IMR-90 (cell line): Measurements from ENCODE around the gene AHNAK. TPM values are rescaled to one million over a fixed set of nuclear protein-coding genes. Genes with fewer than 3 reads are reported as not detected.

Experiments used
- ATAC-seq: fragments of 200-7000 bp; cut with Tn5 transposase; 2 replicates; pipeline ENCODE4 v1.9.1; 2020; ENCODE audit warnings: low read depth, mild to moderate bottlenecking, moderate library complexity
- BruUV-seq: library from RNA; stranded (reverse); fragments of 400-500 nt; replicated peaks from 2 replicates; lab custom pipeline; 2021; lab: Mats Ljungman, UMichigan
- CTCF ChIA-PET: fragments of 300-600 bp; formaldehyde crosslinking; extraction: SDS; loops from one replicate; lab custom pipeline; 2021; ENCODE audit warnings: antibody characterized with exemption; lab: Yijun Ruan, JAX
- POLR2A ChIA-PET: fragments of 300-600 bp; sonication (Branson Sonifier 250); formaldehyde crosslinking; loops from one replicate; lab custom pipeline; 2022; ENCODE audit warnings: antibody characterized with exemption; ENCODE audit not compliant: unreplicated experiment; lab: Charles Lee
- DNase-seq: peaks from one replicate; pipeline ENCODE4 v3.0.0; 2013
- H2AFZ ChIP-seq: replicated peaks from 2 replicates; pipeline ENCODE3; 2013; ENCODE audit warnings: low read length, mild to moderate bottlenecking; ENCODE audit not compliant: poor library complexity
- H2AK5ac ChIP-seq: 2 replicates; pipeline ENCODE4 v1.6.1; 2013; ENCODE audit warnings: low read depth, low read length, inconsistent platforms
- H2AK9ac ChIP-seq: replicated peaks from 2 replicates; pipeline ENCODE3; 2013; ENCODE audit warnings: mild to moderate bottlenecking, low read depth, low read length, moderate library complexity; ENCODE audit not compliant: poor library complexity
- H2BK120ac ChIP-seq: 2 replicates; pipeline ENCODE4 v1.6.1; 2013; ENCODE audit warnings: low read depth, low read length, inconsistent platforms
- H2BK15ac ChIP-seq: 3 replicates; pipeline ENCODE4 v1.6.1; 2013; ENCODE audit warnings: low read depth, low read length, inconsistent platforms
- H2BK20ac ChIP-seq: 2 replicates; pipeline ENCODE4 v1.6.1; 2013; ENCODE audit warnings: low read depth, mild to moderate bottlenecking, inconsistent platforms, low read length, moderate library complexity
- H2BK5ac ChIP-seq: 2 replicates; pipeline ENCODE4 v1.6.1; 2013; ENCODE audit warnings: mild to moderate bottlenecking, low read depth, low read length, inconsistent platforms; ENCODE audit not compliant: poor library complexity, severe bottlenecking
- H3K14ac ChIP-seq: replicated peaks from 2 replicates; pipeline ENCODE4 v1.6.1; 2013; ENCODE audit warnings: low read depth, low read length, inconsistent platforms
- H3K18ac ChIP-seq: 2 replicates; pipeline ENCODE4 v1.6.1; 2013; ENCODE audit warnings: low read depth, low read length, control low read depth
- H3K23ac ChIP-seq: 2 replicates; pipeline ENCODE4 v1.6.1; 2013; ENCODE audit warnings: low read depth, low read length, inconsistent platforms
- H3K27ac ChIP-seq: 2 replicates; pipeline ENCODE4 v1.5.1; 2013; ENCODE audit warnings: mild to moderate bottlenecking, control low read depth, low read length; ENCODE audit not compliant: insufficient read depth
- H3K27me3 ChIP-seq: 2 replicates; pipeline ENCODE4 v1.6.1; 2013; ENCODE audit warnings: low read length; ENCODE audit not compliant: control insufficient read depth, insufficient read depth
- H3K36me3 ChIP-seq: 2 replicates; pipeline ENCODE4 v1.6.1; 2013; ENCODE audit warnings: low read length, mixed read lengths; ENCODE audit not compliant: control insufficient read depth, insufficient read depth
- H3K4ac ChIP-seq: 2 replicates; pipeline ENCODE4 v1.6.1; 2013; ENCODE audit warnings: low read depth, low read length, inconsistent platforms
- H3K4me1 ChIP-seq: 2 replicates; pipeline ENCODE4 v1.6.1; 2013; ENCODE audit warnings: low read length, mixed read lengths; ENCODE audit not compliant: control insufficient read depth, insufficient read depth
- H3K4me2 ChIP-seq: 2 replicates; pipeline ENCODE4 v1.6.1; 2013; ENCODE audit warnings: low read depth, mild to moderate bottlenecking, control low read depth, low read length, moderate library complexity
- H3K4me3 ChIP-seq: 2 replicates; pipeline ENCODE4 v1.5.1; 2013; ENCODE audit warnings: low read depth, mild to moderate bottlenecking, control low read depth, low read length, moderate library complexity; ENCODE audit not compliant: insufficient read depth
- H3K56ac ChIP-seq: 2 replicates; pipeline ENCODE4 v1.6.1; 2013; ENCODE audit warnings: low read length, inconsistent platforms; ENCODE audit not compliant: insufficient read depth; ENCODE audit errors: extremely low read depth
- H3K79me1 ChIP-seq, 2 experiments: 2 replicates each; pipeline ENCODE4 v1.6.1; 2013; ENCODE audit warnings: low read length in 2 of 2, inconsistent platforms in 1 of 2, low read depth in 1 of 2
- H3K9ac ChIP-seq: 2 replicates; pipeline ENCODE4 v1.6.1; 2013; ENCODE audit warnings: low read depth, low read length, control low read depth
- H3K9me1 ChIP-seq: 2 replicates; pipeline ENCODE4 v1.6.1; 2013; ENCODE audit warnings: low read length, inconsistent platforms; ENCODE audit not compliant: insufficient read depth
- H3K9me3 ChIP-seq: 2 replicates; pipeline ENCODE4 v1.6.1; 2013; ENCODE audit warnings: low read length; ENCODE audit not compliant: control insufficient read depth, insufficient read depth
- H4K20me1 ChIP-seq: 2 replicates; pipeline ENCODE4 v1.6.1; 2013; ENCODE audit warnings: low read length, inconsistent platforms; ENCODE audit not compliant: insufficient read depth
- H4K5ac ChIP-seq: 2 replicates; pipeline ENCODE4 v1.6.1; 2013; ENCODE audit warnings: mild to moderate bottlenecking, low read depth, low read length, control low read depth
- H4K8ac ChIP-seq, 2 experiments: 2 replicates each; pipeline ENCODE4 v1.6.1; 2013; ENCODE audit warnings: low read depth in 2 of 2, low read length in 2 of 2, control low read depth in 1 of 2, inconsistent platforms in 1 of 2
- H4K91ac ChIP-seq: 2 replicates; pipeline ENCODE4 v1.6.1; 2013; ENCODE audit warnings: low read depth, low read length, inconsistent platforms; ENCODE audit not compliant: insufficient read depth
- BHLHE40 ChIP-seq: fragments of 150-350 bp; IDR thresholded peaks from 2 replicates; pipeline ENCODE4 v1.6.1; 2016; ENCODE audit warnings: mild to moderate bottlenecking, low read depth, low read length
- CEBPB ChIP-seq: IDR thresholded peaks from 2 replicates; pipeline ENCODE4 v1.6.1; 2012; ENCODE audit warnings: low read depth, low read length, improper control_type of control experiment
- CHD1 ChIP-seq: IDR thresholded peaks from 2 replicates; pipeline ENCODE4 v1.6.1; 2012; ENCODE audit warnings: low read depth, low read length, improper control_type of control experiment
- MAFK ChIP-seq: IDR thresholded peaks from 2 replicates; pipeline ENCODE4 v1.6.1; 2012; ENCODE audit warnings: low read depth, low read length, improper control_type of control experiment
- MAZ ChIP-seq: IDR thresholded peaks from 2 replicates; pipeline ENCODE4 v1.6.1; 2012; ENCODE audit warnings: low read depth, mild to moderate bottlenecking, low read length, improper control_type of control experiment, moderate library complexity, borderline replicate concordance
- NFE2L2 ChIP-seq: fragments of 150-350 bp; IDR thresholded peaks from 2 replicates; pipeline ENCODE4 v1.6.1; 2016; ENCODE audit warnings: low read depth, mild to moderate bottlenecking, low read length
- POLR2A ChIP-seq: IDR thresholded peaks from 2 replicates; pipeline ENCODE4 v1.6.1; 2012; ENCODE audit warnings: mild to moderate bottlenecking, low read depth, low read length
- RAD21 ChIP-seq: IDR thresholded peaks from 2 replicates; pipeline ENCODE4 v1.6.1; 2012; ENCODE audit warnings: low read length, improper control_type of control experiment
- RFX5 ChIP-seq: IDR thresholded peaks from 2 replicates; pipeline ENCODE4 v1.8.0; 2012; ENCODE audit warnings: low read depth, mild to moderate bottlenecking, low read length, moderate library complexity
- SMC3 ChIP-seq: fragments of 150-350 bp; IDR thresholded peaks from 2 replicates; pipeline ENCODE4 v1.6.1; 2016; ENCODE audit warnings: low read depth, mild to moderate bottlenecking, antibody characterized with exemption, low read length, moderate library complexity
- USF2 ChIP-seq: fragments of 150-350 bp; IDR thresholded peaks from 2 replicates; pipeline ENCODE4 v1.6.1; 2017; ENCODE audit warnings: mild to moderate bottlenecking, antibody characterized with exemption, low read length, low read depth
- WGBS, 2 experiments: methylation state at CpG; one replicate each; pipeline versions ENCODE4 v1.1.5 to v1.1.7; 2013; ENCODE audit warnings: missing lambda C conversion rate in 2 of 2; ENCODE audit not compliant: insufficient read length in 1 of 2; ENCODE audit errors: extremely low coverage in 2 of 2; 5-methylcytosine and 5-hydroxymethylcytosine counted together
- dilution Hi-C: fragments of 300-500 bp; cut with HindIII; formaldehyde crosslinking; loops from one replicate; pipeline ENCODE4 v1.14.3; 2018; ENCODE audit warnings: low sequenced_read_pairs; ENCODE audit not compliant: unreplicated experiment
- in situ Hi-C: fragments of 300-500 bp; cut with MboI; formaldehyde crosslinking; loops from 3 replicates; pipeline ENCODE4 v1.14.3; 2019; ENCODE audit warnings: low sequenced_read_pairs, inconsistent platforms, mixed read lengths
- intact Hi-C: fragments of 100-400 bp; cut with micrococcal nuclease; formaldehyde crosslinking; loops from 2 replicates; pipeline ENCODE4 v1.10.0; 2022
- polyA plus RNA-seq, 3 experiments: library from polyadenylated mRNA; depleted of rRNA; stranded (reverse); fragments of >200 nt; gene quantifications; 2 replicates each; pipeline ENCODE4 v1.2.3, GENCODE V29; 2012; ENCODE audit warnings: low replicate concordance in 1 of 3
- total RNA-seq: library from RNA; depleted of rRNA; stranded (reverse); fragments of >200 nt; gene quantifications from 2 replicates; pipeline ENCODE4 v1.2.3, GENCODE V29; 2012

Gene AHNAK
- total and polyA plus RNA-seq, 2 of the 4 experiments (the other 2 are of a cell fraction) = 95.1 to 695 TPM

DNA sequence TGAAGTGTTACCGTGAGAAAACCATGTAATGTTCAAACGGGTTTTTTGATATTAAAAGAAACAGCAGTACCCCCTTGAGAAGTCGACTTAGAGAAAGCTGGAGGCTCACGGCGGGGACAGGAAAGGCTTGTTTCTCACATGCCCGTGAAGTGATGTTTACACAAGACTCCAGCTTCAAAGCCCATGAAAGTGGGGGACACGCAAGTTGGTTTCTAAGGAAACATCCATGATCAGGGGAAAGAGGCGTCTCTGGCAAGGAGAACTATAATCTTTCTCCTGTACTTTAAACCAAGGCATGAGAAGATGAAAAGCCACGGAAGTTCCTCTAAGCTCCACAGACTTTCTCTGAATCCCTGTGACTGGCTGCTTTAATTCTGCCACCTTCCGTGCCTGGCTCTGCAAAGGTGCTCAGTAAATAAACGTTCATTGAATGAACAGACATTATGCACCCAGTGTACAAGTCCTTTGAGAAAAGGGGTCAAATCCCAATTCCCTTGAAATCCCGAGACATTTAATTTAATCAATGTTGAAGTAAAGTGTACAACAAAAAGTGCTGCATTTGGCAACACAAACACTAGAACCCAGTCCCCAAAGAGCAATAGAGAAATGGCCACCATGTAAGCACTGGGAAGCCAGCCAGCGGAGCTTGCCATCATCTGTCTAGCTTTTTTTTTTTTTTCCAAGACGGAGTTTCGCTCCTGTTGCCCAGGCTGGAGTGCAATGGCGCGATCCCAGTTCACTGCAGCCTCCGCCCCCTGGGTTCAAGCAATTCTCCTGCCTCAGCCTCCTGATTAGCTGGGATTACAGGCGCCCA, 58.7 kb downstream of the AHNAK start (continued):
- TF ChIP-seq USF2 = no peak
- no peak for TF ChIP-seq MAFK

- TF ChIP-seq RFX5 (no peak), SMC3 (no peak), USF2 (no peak), CEBPB (no peak), MAZ (no peak), CHD1 (no peak), RAD21 (no peak), POLR2A (no peak), NFE2L2 (no peak), BHLHE40 (no peak)
- H4K20me1 ChIP-seq = no peaks in the 10 kb centered on the region
- no peak for ATAC-seq
- H4K91ac ChIP-seq = no peak overlapping the region
- no TSS peak for BruUV-seq
- H2AK5ac ChIP-seq = 0 out of 2 replicates have a peak overlapping the region, but pooled peaks have one; percentile 6
- 78% methylated on average over 3 of the region's 8 CpGs; no CpG with 5 or more reads in 1 of the 2 experiments for WGBS, 2 experiments
- no peak overlapping the region for H3K4me3 ChIP-seq
- no peak overlapping the region for H3K9ac ChIP-seq
- no peak overlapping the region for H3K4ac ChIP-seq
- no peak overlapping the region for H4K5ac ChIP-seq
- H2AK9ac ChIP-seq = no peak overlapping the region
- H3K79me1 ChIP-seq = no peaks in the 10 kb centered on the region
- POLR2A ChIA-PET = no interaction called here
- H3K56ac ChIP-seq = no peak overlapping the region
- CTCF ChIA-PET = interaction anchor here (1.4 kb wide), 1 partner anchor 62 kb away, joined by 6 read pairs; no protein-coding TSS in a partner anchor
- H3K4me1 ChIP-seq = peaks cover 6% of the 10 kb centered on the region
- H2AFZ ChIP-seq = no peak overlapping the region
- H2BK120ac ChIP-seq = no peak overlapping the region
- DNase-seq = no peak
- H3K27ac ChIP-seq = no peak overlapping the region
- H3K14ac ChIP-seq = no peak overlapping the region
- H2BK5ac ChIP-seq = no peak overlapping the region
- H3K4me2 ChIP-seq = no peak overlapping the region
- H3K18ac ChIP-seq = no peak overlapping the region
- dilution Hi-C loops = no loop called here
- no peak overlapping the region for H3K23ac ChIP-seq
- in situ Hi-C loops = no loop called here
- no peaks in the 10 kb centered on the region for H3K9me3 ChIP-seq
- no peak overlapping the region for H2BK15ac ChIP-seq
- H3K9me1 ChIP-seq = peaks cover 3% of the 10 kb centered on the region; the same call in 1 of the 2 replicates
- H3K36me3 ChIP-seq = no peaks in the 10 kb centered on the region
- no peaks in the 10 kb centered on the region for H3K27me3 ChIP-seq
- H4K8ac ChIP-seq = no peak overlapping the region
- H2BK20ac ChIP-seq = no peak overlapping the region
- intact Hi-C loops = no loop called here
Observed at GRCh38 chr11:62487136-62487535, 59.5 kb downstream of the AHNAK start.
